Activated CD8-positive, alpha-beta T cell treated with anti-CD3 and anti-CD28 coated beads for 36 hours (primary cell): ENCODE measurements around the gene DIAPH2. TPM values are rescaled to one million over a fixed set of nuclear protein-coding genes. Genes with fewer than 3 reads are reported as not detected.
"Not testable (repeated sequence)": the region's sequence is repeated elsewhere in the genome, so short reads cannot be mapped to it uniquely, and the experiment has no call there.

Experiments used
- ATAC-seq: fragments of 200-7000 bp; cut with Tn5 transposase; one replicate; pipeline ENCODE4 v1.10.0; 2021; ENCODE audit warnings: mild to moderate bottlenecking, moderate library complexity
- CTCF ChIA-PET: fragments of 350-600 bp; sonication (Branson Sonifier 250); formaldehyde crosslinking; loops from one replicate; lab custom pipeline; 2021; ENCODE audit warnings: antibody characterized with exemption; lab: Charles Lee
- POLR2A ChIA-PET: fragments of 350-600 bp; sonication (Branson Sonifier 250); formaldehyde crosslinking; loops from one replicate; lab custom pipeline; 2021; ENCODE audit warnings: antibody characterized with exemption; lab: Charles Lee
- DNase-seq: peaks from one replicate; pipeline ENCODE4 v3.0.0-alpha.2; 2020
- H3K27ac Mint-ChIP-seq: one replicate; pipeline ENCODE4 v1.8.0; 2021; ENCODE audit warnings: mild to moderate bottlenecking, mixed read lengths
- H3K27me3 Mint-ChIP-seq: one replicate; pipeline ENCODE4 v1.8.0; 2021; ENCODE audit warnings: mixed read lengths
- H3K36me3 Mint-ChIP-seq: one replicate; pipeline ENCODE4 v1.8.0; 2021; ENCODE audit warnings: low read depth, mixed read lengths
- H3K4me1 Mint-ChIP-seq: one replicate; pipeline ENCODE4 v1.8.0; 2021; ENCODE audit warnings: low read depth, mixed read lengths
- H3K4me3 Mint-ChIP-seq: one replicate; pipeline ENCODE4 v1.8.0; 2021; ENCODE audit warnings: mild to moderate bottlenecking, moderate library complexity, mixed read lengths
- H3K9me3 Mint-ChIP-seq: one replicate; pipeline ENCODE4 v1.8.0; 2021; ENCODE audit warnings: mixed read lengths
- intact Hi-C: fragments of 100-400 bp; cut with micrococcal nuclease; formaldehyde crosslinking; loops from one replicate; pipeline ENCODE4 v1.10.0; 2022
- total RNA-seq, 2 experiments: library from RNA; stranded (reverse); gene quantifications; one replicate each; pipeline ENCODE4 v1.2.3, GENCODE V29; 2021
- TF ChIP-seq, protein P1 (sequence below): fragments of 200-600 bp; IDR thresholded peaks from one replicate; pipeline ENCODE4 v1.8.0; 2022; ENCODE audit warnings: antibody characterized with exemption, mild to moderate bottlenecking

DIAPH2 gene
- total RNA-seq, 2 experiments from 2014 or later = 8.1 to 8.5 TPM

DNA sequence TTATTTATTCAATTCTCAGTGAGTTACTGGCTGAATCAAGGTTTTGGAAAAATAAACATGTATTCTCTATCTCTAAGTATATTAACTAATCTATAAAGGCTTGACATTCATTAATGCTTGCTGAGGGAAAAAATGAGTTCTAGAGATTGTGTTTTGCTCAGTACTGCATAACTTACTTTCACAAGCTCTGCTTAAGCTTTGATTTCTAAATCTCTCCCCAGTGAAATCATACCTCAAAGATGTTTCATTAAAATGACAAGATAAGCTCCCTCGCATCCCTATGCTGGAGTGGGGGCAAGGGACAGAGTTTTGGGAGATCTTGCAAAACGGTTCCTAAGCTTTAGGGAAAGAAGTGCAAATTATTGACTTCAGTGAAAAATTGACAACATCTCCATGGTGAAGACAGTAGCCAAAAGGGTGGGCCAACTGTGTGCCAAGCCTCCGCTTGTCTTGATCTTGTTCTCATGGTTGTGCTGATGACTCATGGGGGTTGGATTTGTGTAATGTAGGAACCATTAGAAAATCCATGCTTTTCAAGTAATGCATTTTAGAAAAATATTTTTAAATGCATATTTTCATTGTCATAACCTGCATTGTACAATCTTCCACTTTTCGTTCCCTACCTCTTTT, 720.5 kb downstream of the DIAPH2 start:
- DNase-seq = no peak
- intact Hi-C loops = no loop called here
- ChIA-PET CTCF (no interaction called here), POLR2A (no interaction called here)
- Mint-ChIP-seq H3K9me3 (peaks cover 6% of the 10 kb centered on the region), H3K36me3 (peaks cover 5% of the 10 kb centered on the region), H3K27ac (no peak overlapping the region), H3K4me3 (no peak overlapping the region), H3K4me1 (peaks cover 20% of the 10 kb centered on the region), H3K27me3 (no peaks in the 10 kb centered on the region)
- TF ChIP-seq, protein P1, sequence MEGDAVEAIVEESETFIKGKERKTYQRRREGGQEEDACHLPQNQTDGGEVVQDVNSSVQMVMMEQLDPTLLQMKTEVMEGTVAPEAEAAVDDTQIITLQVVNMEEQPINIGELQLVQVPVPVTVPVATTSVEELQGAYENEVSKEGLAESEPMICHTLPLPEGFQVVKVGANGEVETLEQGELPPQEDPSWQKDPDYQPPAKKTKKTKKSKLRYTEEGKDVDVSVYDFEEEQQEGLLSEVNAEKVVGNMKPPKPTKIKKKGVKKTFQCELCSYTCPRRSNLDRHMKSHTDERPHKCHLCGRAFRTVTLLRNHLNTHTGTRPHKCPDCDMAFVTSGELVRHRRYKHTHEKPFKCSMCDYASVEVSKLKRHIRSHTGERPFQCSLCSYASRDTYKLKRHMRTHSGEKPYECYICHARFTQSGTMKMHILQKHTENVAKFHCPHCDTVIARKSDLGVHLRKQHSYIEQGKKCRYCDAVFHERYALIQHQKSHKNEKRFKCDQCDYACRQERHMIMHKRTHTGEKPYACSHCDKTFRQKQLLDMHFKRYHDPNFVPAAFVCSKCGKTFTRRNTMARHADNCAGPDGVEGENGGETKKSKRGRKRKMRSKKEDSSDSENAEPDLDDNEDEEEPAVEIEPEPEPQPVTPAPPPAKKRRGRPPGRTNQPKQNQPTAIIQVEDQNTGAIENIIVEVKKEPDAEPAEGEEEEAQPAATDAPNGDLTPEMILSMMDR = no peak
- no peak for ATAC-seq

DNA sequence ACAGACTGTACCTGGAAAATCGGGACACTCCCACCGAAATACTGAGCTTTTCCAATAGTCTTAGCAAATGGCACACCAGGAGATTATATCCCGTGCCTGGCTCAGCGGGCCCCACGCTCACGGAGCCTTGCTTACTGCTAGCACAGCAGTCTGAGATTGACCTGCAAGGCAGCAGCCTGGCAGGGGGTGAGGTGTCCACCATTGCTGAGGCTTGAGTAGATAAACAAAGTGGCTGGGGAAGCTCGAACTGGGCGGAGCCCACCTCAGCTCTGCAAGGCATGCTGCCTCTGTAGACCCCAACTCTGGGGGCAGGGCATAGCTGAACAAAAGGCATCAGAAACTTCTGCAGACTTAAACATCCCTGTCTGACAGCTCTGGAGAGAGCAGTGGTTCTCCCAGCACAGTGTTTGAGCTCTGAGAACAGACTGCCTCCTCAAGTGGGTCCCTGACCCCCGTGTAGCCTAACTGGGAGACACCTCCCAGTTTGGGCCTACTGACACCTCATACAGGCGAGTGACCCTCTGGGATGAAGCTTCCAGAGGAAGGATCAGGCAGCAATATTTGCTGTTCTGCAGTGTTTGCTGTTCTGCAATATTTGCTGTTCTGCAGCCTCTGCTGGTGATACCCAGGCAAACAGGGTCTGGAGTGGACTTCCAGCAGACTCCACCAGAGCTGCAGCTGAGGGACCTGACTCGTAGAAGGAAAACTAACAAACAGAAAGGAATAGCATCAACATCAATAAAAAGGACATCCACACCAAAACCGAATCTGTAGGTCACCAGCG, 725.2 kb downstream of the DIAPH2 start:
- H3K36me3 Mint-ChIP-seq, H3K27ac Mint-ChIP-seq, ATAC-seq, H3K4me1 Mint-ChIP-seq, DNase-seq, H3K9me3 Mint-ChIP-seq, H3K4me3 Mint-ChIP-seq, H3K27me3 Mint-ChIP-seq, intact Hi-C loops: not testable (repeated sequence)
- ChIA-PET CTCF (interaction anchor here (1.2 kb wide), 1 partner anchor 45 kb away, joined by 3 read pairs; no protein-coding TSS in a partner anchor), POLR2A (interaction anchor here (0.6 kb wide), 1 partner anchor 573 kb away, joined by 3 read pairs; no protein-coding TSS in a partner anchor)

- Mint-ChIP-seq H3K9me3 (no peaks in the 10 kb centered on the region), H3K4me3 (no peak overlapping the region), H3K4me1 (no peaks in the 10 kb centered on the region), H3K27ac (no peak overlapping the region), H3K36me3 (no peaks in the 10 kb centered on the region), H3K27me3 (no peaks in the 10 kb centered on the region)
- TF ChIP-seq, protein P1 = no peak
- ChIA-PET POLR2A (no interaction called here), CTCF (no interaction called here)
- DNase-seq = no peak
- ATAC-seq = no peak
- intact Hi-C loops = no loop called here
Observed at GRCh38 chrX:97416461-97416860, 731.8 kb downstream of the DIAPH2 start.

- Mint-ChIP-seq H3K4me1 (no peaks in the 10 kb centered on the region), H3K9me3 (no peaks in the 10 kb centered on the region), H3K4me3 (no peak overlapping the region), H3K27ac (no peak overlapping the region), H3K36me3 (peaks cover 2% of the 10 kb centered on the region), H3K27me3 (no peaks in the 10 kb centered on the region)
- intact Hi-C loops = no loop called here
- DNase-seq = no peak
- ATAC-seq = no peak
- TF ChIP-seq, protein P1 = no peak
- CTCF ChIA-PET = interaction anchor here (1.0 kb wide), 1 partner anchor 76 kb away, joined by 3 read pairs; no protein-coding TSS in a partner anchor
- POLR2A ChIA-PET = no interaction called here
Observed at GRCh38 chrX:97429101-97429500, 744.5 kb downstream of the DIAPH2 start.

- no peak overlapping the region for H3K4me3 Mint-ChIP-seq
- H3K4me1 Mint-ChIP-seq = no peaks in the 10 kb centered on the region
- DNase-seq (no peak), ATAC-seq (no peak)
- no peaks in the 10 kb centered on the region for H3K9me3 Mint-ChIP-seq
- no peak overlapping the region for H3K27ac Mint-ChIP-seq
- ChIA-PET POLR2A (no interaction called here), CTCF (no interaction called here)
- TF ChIP-seq, protein P1 = no peak
- intact Hi-C loops = no loop called here
- peaks cover 2% of the 10 kb centered on the region for H3K36me3 Mint-ChIP-seq
- no peaks in the 10 kb centered on the region for H3K27me3 Mint-ChIP-seq
Observed at GRCh38 chrX:97431281-97431680, 746.6 kb downstream of the DIAPH2 start.
